Activated naive CD4-positive, alpha-beta T cell treated with anti-CD3 and anti-CD28 coated beads, Interleukin-2, amount 50 U/mL, for 24 hours (primary cell): ENCODE measurements around the gene SDCBP2.
A peak's percentile ranks its signal among the peaks of the same experiment; 100 is the strongest.

Source experiments
- H3K27ac Mint-ChIP-seq: one replicate; pipeline ENCODE4 v1.8.0; 2021; ENCODE audit warnings: mild to moderate bottlenecking, mixed read lengths
- H3K27me3 Mint-ChIP-seq: one replicate; pipeline ENCODE4 v1.8.0; 2021; ENCODE audit warnings: mixed read lengths
- H3K36me3 Mint-ChIP-seq: one replicate; pipeline ENCODE4 v1.8.0; 2021; ENCODE audit warnings: mixed read lengths
- H3K4me1 Mint-ChIP-seq: one replicate; pipeline ENCODE4 v1.8.0; 2021; ENCODE audit warnings: mixed read lengths
- H3K4me3 Mint-ChIP-seq: one replicate; pipeline ENCODE4 v1.8.0; 2021; ENCODE audit warnings: mild to moderate bottlenecking, mixed read lengths
- H3K9me3 Mint-ChIP-seq: one replicate; pipeline ENCODE4 v1.8.0; 2021; ENCODE audit warnings: mixed read lengths

The SDCBP2 gene

GRCh38 chr20:1269235-1269634, 59.7 kb downstream of the SDCBP2 start:
- Mint-ChIP-seq H3K9me3 (no peaks in the 10 kb centered on the region), H3K27ac (peak overlapping the region; percentile 15), H3K4me1 (peaks cover 89% of the 10 kb centered on the region), H3K4me3 (no peak overlapping the region), H3K27me3 (no peaks in the 10 kb centered on the region), H3K36me3 (no peaks in the 10 kb centered on the region)

DNA sequence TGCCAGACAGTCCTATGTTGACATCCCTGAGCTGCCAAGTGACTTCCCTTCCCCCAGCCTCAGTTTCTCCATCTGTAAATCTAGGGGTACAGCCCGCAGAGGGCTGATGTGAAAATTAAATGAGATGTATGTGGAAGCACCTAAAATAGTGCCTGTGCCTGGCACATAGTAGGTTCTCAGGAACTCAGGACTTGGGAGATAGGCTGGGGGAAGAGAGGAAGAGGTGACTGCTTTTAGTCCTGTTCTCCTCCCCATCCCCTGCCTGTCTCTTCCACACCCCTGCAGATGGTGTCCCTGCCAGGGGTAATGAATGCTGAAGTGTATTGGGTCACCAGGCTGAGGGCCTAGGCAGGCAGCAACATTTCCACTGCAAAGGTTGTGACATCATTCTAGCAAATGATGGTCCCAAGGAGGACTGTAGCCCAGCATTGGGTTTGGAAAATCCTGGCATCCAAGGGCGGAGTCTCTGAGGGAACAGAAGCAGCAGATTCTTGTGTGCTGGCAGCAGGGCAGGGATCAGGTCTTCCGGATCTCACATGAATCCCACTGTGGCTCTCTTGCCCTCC, 61.0 kb downstream of the SDCBP2 start:
- peaks cover 90% of the 10 kb centered on the region for H3K4me1 Mint-ChIP-seq
- peak overlapping the region; percentile 78 for H3K4me3 Mint-ChIP-seq
- no peaks in the 10 kb centered on the region for H3K36me3 Mint-ChIP-seq
- no peak overlapping the region for H3K27ac Mint-ChIP-seq
- no peaks in the 10 kb centered on the region for H3K9me3 Mint-ChIP-seq
- no peaks in the 10 kb centered on the region for H3K27me3 Mint-ChIP-seq

GRCh38 chr20:1267161-1267560, 61.8 kb downstream of the SDCBP2 start:
- no peaks in the 10 kb centered on the region for H3K27me3 Mint-ChIP-seq
- peaks cover 2% of the 10 kb centered on the region for H3K36me3 Mint-ChIP-seq
- H3K4me1 Mint-ChIP-seq: peaks cover 88% of the 10 kb centered on the region
- H3K9me3 Mint-ChIP-seq: no peaks in the 10 kb centered on the region
- peak overlapping the region; percentile 59 for H3K27ac Mint-ChIP-seq
- peak overlapping the region; percentile 78 for H3K4me3 Mint-ChIP-seq

- Mint-ChIP-seq H3K4me1 (peaks cover 80% of the 10 kb centered on the region), H3K9me3 (no peaks in the 10 kb centered on the region), H3K27ac (peak within 1 kb of the TSS; percentile 97), H3K27me3 (no peaks in the 10 kb centered on the region), H3K4me3 (peak within 1 kb of the TSS; percentile 93), H3K36me3 (peaks cover 2% of the 10 kb centered on the region)
These were observed 62.6 kb downstream of the SDCBP2 start, which contains the start of gene SNPH for GRCh38 chr20:1266167-1266973. TSS of gene SNPH (plus strand) at chr20:1266294. CDS start at chr20:1296240, 29,946 bp downstream.

- H3K4me3 Mint-ChIP-seq: peak overlapping the region; percentile 93
- no peaks in the 10 kb centered on the region for H3K9me3 Mint-ChIP-seq
- H3K27me3 Mint-ChIP-seq: no peaks in the 10 kb centered on the region
- peak overlapping the region; percentile 97 for H3K27ac Mint-ChIP-seq
- H3K36me3 Mint-ChIP-seq: peaks cover 2% of the 10 kb centered on the region
- peaks cover 75% of the 10 kb centered on the region for H3K4me1 Mint-ChIP-seq
These were observed 63.1 kb downstream of the SDCBP2 start for GRCh38 chr20:1265916-1266166.

- peak overlapping the region; percentile 97 for H3K27ac Mint-ChIP-seq
- peaks cover 71% of the 10 kb centered on the region for H3K4me1 Mint-ChIP-seq
- H3K27me3 Mint-ChIP-seq: no peaks in the 10 kb centered on the region
- H3K4me3 Mint-ChIP-seq: peak overlapping the region; percentile 93
- H3K36me3 Mint-ChIP-seq: peaks cover 2% of the 10 kb centered on the region
- H3K9me3 Mint-ChIP-seq: no peaks in the 10 kb centered on the region
These were observed 63.6 kb downstream of the SDCBP2 start for GRCh38 chr20:1265226-1265915.

GRCh38 chr20:1264727-1265126, 64.2 kb downstream of the SDCBP2 start:
- Mint-ChIP-seq H3K4me1 (peaks cover 65% of the 10 kb centered on the region), H3K36me3 (peaks cover 2% of the 10 kb centered on the region), H3K27ac (peak overlapping the region; percentile 89), H3K27me3 (no peaks in the 10 kb centered on the region), H3K4me3 (peak overlapping the region; percentile 93), H3K9me3 (no peaks in the 10 kb centered on the region)

GRCh38 chr20:1263853-1264252, 65.1 kb downstream of the SDCBP2 start:
- H3K27ac Mint-ChIP-seq: no peak overlapping the region
- no peaks in the 10 kb centered on the region for H3K9me3 Mint-ChIP-seq
- H3K36me3 Mint-ChIP-seq: peaks cover 2% of the 10 kb centered on the region
- no peaks in the 10 kb centered on the region for H3K27me3 Mint-ChIP-seq
- peak overlapping the region; percentile 47 for H3K4me3 Mint-ChIP-seq
- peaks cover 56% of the 10 kb centered on the region for H3K4me1 Mint-ChIP-seq
